GM18870 (cell line): ENCODE results near the gene ABCC11.
"Not testable (repeated sequence)": the region's sequence is repeated elsewhere in the genome, so short reads cannot be mapped to it uniquely, and the experiment has no call there.

Source experiments
- ATAC-seq: cut with Tn5 transposase; IDR thresholded peaks from one replicate; pipeline ENCODE4 v1.9.1; 2021; ENCODE audit warnings: moderate library complexity; ENCODE audit not compliant: unreplicated experiment

The ABCC11 gene

DNA sequence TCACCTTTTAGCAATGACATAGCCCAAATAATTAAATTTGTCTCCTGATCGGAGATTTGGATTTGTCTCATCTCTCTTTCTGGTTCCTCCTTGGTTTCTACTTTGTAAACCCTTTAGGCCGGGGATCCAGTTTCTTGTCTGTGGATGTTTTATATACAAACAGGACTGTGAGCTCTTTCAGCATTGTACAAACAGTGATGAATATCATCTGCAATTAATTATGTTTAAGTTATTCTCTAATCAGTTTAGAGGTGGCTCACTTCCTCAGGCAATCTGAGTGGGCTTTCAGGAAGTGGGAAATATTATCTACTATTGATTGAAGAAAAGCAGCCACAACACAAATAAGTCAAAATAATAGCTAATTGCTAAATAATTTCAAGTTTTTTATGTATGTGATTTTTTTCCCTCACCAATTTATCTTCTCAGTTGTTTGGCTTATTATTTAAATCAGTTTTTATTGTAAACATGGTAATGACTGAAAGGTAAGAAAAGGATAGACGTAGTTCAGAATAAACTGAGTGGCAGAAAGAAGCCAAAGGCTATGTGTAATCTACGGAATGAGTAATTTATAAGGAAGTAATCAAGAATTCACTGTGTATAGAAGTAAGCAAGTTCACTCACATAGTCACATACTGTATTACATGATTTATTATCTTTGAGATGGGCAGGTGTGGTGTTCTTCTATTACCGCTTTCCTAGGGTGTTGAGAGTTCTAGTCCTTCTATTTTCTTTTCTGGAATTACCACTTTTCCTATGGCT, 3.4 kb upstream of the ABCC11 start:
- no peak for ATAC-seq

DNA sequence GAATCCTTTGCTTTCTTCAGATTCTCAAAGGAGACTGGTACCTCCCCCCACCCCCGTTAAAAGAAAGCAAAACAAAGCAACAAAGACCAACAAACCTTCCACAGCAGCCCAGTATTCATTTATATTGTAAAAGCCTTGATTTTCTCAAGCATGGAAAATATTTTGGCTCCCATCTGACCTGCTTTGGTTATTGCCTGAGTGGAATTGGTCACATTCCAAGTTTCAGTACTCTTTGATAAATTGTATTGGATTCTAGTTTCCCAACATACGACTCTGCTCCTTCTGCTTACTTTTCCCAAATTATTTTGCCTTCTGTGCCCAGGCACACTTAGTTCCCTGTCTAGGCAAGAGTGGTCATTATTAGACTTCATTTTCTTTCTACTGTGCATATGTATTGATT, 1.3 kb downstream of the ABCC11 start:
- no peak for ATAC-seq

DNA sequence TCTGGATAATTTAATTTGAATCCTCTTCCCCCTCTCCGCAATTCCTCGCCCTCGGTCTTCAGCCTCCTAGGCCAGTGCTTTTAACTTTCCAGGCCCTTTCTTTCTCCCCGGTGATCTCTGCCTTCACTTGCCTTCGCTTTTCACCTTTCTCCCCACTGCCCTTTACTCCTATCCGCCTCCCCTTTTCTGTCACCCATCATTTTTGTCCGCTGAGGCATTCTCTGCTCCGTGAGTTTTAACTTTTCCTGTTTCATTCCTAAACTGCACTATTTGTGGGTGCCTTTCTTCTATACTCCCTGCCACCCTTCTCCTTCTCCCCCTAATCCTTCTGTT, 2.5 kb downstream of the ABCC11 start:
- no peak for ATAC-seq

DNA sequence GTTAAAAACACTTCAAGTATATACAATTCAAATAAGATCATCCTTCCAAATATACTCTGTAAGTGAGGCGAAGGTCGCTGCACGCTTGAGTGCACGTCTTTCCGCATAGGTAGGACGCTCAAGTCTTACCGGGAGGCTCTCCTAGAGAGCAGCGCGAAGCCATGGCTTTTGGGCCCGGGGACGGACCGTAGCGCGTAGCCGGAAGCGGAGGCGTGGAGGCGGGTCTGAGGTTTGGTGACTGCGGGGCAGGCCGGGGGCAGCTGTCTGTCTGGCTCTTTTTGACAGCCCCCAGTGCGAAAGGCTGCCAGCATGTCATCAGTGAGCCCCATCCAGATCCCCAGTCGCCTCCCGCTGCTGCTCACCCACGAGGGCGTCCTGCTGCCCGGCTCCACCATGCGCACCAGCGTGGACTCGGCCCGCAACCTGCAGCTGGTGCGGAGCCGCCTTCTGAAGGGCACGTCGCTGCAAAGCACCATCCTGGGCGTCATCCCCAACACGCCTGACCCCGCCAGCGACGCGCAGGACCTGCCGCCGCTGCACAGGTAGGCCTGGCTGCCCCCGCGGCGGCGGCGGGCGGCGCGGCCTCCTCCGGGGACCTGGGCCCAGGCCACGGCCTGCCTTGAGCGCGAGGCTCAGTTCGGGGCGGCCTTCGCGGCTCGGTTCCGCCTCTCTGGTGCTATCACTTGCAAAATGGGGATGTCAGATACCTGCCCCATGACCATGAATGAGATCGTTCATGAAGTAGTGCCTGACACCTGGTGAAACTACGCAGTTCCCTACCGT, 3.1 kb downstream of the ABCC11 start, which contains the start of gene LONP2:
LONP2 (plus strand) TSS at position 221 of the 783 bp plus-strand sequence; CDS start at position 310, 89 bp downstream.
- ATAC-seq, result peak; percentile 94

DNA sequence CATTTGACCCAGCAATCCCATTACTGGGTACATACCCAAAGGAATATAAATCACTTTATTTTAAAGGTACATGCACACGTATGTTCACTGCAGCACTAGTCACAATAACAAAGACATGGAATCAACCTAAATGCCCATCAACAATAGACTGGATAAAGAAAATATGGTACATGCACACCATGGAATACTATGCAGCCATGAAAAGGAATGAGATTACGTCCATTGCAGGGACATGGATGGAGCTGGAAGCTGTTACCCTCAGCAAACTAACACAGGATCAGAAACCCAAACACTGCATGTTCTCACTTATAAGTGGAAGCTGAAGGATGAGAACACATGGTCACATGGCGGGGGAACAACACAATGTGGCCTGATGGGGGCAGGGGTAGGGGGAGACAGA, 7.2 kb downstream of the ABCC11 start:
- ATAC-seq, result not testable (repeated sequence)

DNA sequence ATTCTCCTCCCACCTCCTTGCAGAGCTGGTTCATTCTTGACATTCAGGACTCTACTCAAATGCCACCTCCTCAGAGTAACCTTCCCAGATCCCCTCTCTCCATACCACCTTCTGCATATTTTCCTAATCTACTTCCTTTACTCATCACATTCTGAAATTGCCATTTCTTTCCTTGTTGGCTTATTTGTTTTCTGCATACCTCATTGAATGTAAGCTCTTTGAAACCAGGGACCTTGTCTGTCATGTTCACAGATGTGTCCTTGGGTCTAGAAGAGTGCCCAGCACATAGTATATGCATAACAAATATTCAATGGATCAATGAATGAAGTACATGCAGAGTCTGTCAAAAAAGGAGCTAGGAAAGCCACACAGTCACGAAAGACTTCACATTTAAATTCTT, 11.1 kb downstream of the ABCC11 start:
- ATAC-seq, result no peak

DNA sequence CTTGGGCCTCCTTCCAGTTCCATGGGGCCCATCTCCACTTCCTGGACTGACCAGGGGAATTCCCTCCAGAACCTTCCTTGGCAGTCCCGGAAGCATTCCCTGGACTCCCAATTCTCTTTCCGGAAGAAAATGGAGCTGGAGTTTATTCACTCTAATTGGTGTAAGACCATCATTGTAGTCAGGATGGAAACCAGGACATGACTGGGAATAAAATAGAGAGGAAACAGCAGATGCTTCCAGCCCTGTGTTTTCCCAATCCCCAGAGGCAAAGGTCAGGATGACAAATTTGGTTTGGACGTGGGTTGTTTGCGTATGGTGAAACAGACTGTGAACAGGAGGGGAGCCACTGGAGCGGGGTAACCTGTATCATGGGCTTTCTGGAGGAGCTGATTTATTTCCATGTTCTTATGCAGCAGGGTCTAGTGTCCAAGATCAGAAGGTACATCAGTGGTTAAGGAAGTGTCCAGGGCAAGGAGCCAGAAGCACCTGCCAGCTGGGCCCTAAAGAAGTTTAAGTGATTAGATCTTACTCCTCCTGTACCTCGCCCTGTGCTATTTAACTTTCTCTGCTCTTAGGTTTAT, 11.7 kb downstream of the ABCC11 start:
- no peak for ATAC-seq

DNA sequence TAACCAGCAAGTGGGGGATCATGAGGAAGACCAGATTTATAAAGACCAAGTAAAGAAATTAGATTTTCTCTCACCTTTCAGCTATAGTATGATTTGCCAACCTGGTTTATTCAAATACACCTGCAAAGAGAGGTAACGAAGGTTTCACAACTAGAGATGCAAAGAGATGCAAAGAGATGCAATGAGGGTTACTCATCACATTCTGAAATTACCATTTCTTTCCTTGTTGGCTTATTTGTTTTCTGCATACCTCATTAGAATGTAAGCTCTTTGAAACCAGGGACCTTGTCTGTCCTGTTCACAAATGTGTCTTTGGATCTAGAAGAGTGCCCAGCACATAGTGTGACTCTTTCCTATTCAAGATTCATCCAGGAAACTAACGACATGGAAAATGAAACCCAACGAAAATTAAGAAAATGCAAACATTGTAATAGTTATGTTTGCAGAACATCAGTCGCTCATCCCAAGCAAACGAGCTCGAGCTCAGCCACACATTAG, 12.2 kb downstream of the ABCC11 start:
- ATAC-seq, result no peak

DNA sequence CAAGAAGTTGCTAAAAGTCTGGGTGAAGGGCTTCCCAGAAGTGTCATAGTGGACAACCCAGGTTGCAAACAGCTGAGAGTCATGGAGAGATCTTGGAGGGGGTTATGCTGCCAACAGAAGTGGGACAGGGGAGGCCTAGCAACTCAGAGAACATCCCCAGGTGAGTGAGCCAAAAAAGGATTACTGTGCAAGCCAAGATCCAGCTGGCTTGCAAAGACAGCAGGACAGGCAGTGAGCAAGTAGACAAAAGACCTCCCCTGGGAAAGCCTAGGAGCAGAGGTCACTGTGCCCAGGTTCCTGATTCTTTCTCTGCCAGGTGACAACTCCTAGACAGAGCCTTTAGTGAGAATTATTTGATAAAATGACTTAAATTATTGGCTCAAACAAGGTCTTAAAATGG, 12.7 kb downstream of the ABCC11 start:
- ATAC-seq, result no peak

DNA sequence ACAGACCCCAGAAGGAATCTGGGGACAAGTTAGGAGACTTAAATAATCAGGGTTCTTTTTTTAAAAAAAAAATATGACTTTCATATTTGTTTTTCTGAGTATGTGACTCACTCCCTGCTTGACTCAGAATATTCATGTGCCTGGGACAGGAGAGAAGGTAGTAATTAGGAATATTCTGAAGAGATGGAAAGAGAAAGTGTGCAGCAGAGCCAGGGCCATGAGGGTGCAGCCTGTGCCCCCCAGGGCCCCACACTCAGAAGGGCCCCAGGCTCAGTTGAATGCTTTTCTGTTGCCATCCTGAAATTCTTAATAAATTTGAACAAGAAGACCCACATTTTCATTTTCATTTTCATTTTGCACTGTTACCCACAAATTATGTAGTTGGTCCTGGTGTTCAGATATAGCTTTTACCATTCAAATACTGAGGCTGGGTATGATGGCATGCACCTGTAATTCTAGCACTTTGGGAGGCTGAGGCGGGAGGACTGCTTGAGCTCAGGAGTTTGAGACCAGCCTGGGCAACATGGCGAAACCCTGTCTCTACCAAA, 14.8 kb downstream of the ABCC11 start:
- ATAC-seq, result no peak

DNA sequence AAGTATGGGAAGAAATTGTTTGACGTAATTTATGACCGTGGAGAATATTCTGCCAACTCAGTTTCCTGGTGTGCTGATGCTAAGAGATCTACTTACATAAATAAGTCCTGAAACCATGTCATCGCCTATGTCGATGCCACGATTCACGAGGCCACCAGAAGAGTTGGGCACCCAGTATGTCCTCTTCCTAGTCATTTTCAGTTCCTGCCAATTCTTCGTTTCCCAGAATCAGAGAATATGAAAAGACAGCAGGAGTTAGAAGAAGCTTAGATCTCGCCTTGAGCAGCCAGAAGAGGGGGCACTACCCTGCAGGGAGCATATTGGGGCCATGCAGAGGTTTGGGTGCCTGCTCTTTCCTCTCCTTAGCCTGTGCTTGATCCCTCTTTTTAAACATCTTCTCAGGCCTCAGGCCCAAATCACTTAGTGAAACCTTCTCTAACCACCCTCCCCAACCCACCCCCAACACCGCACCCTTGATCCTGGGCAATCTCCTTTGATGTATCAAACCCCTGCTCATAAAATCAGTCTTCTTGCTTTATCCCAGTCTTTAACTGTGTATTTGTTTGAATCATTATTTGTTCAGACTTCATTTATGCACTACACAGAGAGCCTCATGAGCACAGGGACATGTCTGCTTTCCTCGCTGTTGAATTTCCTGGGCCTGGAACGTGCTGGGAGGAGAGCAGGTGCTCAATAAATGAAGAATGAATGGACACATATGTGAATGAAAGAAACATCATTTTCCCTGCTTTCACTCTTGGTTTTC, 15.4 kb downstream of the ABCC11 start:
- no peak for ATAC-seq

DNA sequence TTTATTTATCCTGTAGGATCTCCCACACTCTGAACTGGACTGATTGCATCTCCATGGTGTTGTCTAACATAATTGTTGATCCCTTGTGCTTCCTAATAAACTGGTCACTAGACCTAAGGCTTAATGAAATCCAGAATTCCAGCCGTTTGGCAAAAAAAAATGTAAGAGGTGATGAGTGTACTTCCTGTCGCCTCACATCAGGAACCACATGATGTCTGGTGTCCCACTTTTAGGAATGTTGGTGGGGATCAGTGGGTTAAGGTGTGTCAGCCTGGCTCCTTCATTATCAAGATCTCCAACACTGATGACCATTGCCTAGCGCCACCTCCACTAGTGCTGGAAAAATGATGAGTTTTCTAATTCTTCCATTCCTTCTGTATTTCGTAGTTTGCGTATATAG, 21.9 kb downstream of the ABCC11 start:
- ATAC-seq, result no peak

DNA sequence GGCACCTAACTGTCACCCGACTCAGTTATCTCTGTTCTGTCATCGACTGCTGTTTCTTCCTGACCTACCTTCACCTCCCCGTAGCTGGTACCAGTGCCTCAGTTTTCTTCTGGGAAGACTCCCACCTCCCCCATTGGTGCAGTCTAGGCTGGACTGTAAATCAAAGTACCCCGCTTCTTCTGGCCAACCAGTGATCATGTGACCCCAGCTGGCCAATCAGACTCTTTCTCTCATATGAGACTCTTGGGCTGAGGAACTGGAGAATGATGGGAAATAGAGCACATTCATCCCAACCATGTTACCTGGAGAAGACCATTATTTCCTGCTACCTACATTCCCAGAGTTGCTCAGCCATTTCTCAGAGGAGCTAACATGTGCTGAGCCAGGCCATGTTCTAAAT, 23.8 kb downstream of the ABCC11 start:
- no peak for ATAC-seq

DNA sequence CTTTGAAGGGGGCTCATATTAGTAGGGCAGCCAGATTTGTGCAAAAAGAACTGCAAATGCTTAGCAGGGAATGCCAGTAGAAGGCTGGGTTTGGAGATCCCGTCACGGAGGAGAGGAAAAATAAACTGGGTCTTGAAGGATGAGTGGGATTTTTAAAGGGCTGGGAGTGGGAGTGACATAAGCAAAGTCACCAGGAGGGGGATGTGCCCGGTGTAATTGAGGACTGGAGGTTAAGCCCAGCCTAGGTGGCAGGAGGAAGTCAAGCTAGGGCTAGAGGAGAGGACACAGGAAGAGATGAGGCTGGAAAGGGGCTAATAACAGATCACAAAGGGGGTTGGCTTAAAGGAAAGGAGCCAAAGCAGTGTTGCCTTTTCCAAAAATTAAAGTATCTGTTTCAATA, 26.4 kb downstream of the ABCC11 start:
- no peak for ATAC-seq

DNA sequence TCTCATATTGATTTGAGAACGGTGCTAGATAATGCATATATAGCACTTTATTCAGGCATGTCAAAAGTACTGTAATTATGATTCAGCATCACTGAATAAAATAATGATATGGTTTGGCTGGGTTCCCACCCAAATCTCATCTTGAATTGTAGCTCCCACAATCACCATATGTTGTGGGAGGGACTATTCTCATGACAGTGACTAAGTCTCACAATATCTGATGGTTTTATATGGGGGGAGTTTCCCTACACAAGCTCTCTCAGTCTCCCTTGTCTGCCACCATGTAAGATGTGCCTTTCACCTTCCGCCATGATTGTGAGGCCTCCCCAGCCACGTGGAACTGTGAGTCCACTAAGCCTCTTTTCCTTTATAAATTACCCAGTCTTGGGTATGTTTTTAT, 28.9 kb downstream of the ABCC11 start:
- no peak for ATAC-seq

DNA sequence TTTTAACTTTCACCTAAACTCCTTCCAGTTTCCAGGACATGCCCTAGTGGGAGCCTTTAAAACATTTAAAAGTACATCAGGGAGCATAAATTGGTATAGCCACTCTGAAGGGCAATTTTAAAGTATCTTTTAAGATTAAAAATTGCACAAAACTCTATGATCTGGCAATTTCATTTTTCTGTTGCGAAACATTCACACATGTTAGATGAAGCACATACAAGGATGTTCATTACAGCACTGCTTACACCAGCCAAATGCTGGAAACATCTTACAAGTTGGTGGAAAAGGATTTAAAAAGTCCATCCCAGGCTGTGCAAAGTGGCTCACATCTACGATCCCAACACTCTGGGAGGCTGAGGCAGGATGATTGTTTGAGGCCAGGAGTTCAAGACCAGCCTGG, 29.6 kb downstream of the ABCC11 start:
- no peak for ATAC-seq

DNA sequence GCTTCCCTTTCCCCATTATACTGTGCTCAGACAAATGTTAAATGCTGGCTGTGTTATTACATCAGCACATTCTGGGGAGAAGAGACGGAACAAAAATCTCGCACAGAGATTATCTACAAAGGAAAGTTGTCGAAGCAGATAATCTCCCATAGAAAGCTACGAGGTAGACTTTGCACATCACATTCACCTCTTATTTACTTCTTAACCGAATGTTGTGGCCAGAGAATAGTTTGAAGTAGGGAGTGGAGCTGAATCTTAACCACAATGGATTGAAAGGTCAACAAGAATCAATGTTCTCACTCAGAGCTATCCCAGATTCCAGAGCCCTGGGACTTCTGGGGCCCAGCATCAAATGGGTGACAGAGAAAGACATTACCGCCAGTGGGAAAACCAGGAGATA, 31.6 kb downstream of the ABCC11 start:
- ATAC-seq, result no peak

DNA sequence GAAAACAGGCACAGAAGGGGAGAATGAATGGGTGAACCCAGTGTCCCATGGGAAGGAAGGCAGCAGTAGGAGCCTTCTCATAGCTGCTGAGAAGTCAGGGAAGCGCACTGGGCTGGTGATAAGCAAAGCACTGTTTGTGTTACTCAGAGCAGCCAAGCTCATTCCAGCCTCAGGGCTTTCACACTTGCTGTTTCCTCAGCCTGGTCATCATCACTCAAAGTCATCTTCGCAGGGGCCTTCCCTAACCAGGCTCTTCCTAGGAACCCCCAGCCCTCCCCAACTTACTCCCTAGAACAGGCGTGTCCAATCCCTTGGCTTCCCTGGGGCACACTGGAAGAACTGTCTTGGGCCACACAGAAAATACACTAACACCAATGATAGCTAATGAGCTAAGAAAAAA, 35.3 kb downstream of the ABCC11 start:
- ATAC-seq, result no peak

DNA sequence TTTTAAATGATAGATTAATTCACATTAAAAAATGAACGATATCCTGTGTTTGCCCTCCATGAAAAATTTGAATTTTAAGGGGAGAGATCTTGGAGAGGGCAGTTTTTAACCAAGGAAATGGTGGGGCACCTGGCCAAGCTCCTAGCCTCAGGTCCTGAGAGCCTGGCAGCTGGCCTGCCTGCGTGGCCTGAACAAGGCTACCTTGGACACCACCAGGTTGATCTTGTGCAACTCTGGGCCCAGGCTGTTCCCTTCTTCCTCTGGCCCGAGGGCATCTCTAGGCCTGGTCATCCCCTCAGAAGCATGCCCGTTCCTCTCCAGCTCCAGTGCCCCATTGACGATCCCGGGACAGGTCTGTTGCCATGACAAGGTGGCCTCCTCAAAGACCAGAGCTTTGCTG, 36.6 kb downstream of the ABCC11 start:
- no peak for ATAC-seq

DNA sequence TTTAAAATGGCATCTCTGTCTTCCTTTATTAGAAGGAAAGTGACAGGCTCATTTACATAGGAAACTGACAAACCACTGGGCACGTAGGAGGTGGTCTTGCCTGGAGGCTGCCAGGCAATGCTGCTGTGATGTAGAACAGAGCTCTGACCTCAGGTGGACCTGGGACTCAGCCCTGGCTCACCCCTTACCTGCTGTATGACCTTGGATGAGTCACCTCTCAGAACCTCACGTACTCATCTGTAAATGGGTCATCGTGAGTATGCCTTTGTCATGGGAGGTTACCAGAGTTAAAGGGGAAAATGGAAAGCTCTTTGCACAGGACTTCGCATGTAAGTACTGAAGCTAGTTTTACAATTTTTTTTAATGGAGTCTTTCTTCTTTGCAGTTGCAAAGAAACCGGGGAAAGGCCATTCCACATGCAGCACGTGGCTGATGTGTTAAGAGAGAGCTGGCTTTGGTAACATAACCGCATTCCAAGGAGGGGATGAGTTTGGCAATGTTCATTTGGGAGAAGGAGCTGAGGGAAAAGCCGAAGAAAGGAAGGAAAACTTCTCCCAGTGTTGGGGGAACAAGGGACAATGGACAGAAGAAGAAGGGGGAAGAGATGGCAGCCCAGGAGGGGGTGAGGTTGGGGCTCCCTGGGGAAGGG, 40.6 kb downstream of the ABCC11 start:
- no peak for ATAC-seq

DNA sequence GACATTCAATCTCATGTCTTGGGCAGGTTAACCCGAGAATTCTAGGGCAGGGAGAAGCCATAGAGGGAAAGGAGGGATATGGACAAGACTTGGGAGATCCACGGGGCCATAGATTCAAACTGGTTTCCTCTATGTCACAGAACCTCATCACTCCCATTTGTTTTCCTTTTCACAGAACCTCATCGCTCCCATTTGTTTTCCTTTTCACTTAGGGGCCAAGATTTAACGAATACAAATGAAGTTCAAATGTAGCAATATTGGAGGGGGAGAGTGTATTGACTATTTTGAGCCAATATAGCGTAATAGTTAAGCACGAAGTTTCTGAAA, 42.6 kb downstream of the ABCC11 start:
- ATAC-seq, result no peak
